Osteocyte (in vitro differentiated cells): Measurements from ENCODE around the gene CRADD. TPM values are rescaled to one million over a fixed set of nuclear protein-coding genes. Genes with fewer than 3 reads are reported as not detected.

Source experiments
- DNase-seq: peaks from one replicate; pipeline ENCODE4 v3.0.0; 2021; ENCODE audit warnings: mixed read lengths; ENCODE audit not compliant: unreplicated experiment; ENCODE audit errors: extremely low spot score
- H3K27ac Mint-ChIP-seq: one replicate; pipeline ENCODE4 v1.8.0; 2021; ENCODE audit warnings: mild to moderate bottlenecking, mixed read lengths; ENCODE audit not compliant: unreplicated experiment
- H3K27me3 Mint-ChIP-seq: one replicate; pipeline ENCODE4 v1.8.0; 2021; ENCODE audit warnings: mixed read lengths; ENCODE audit not compliant: unreplicated experiment
- H3K36me3 Mint-ChIP-seq: one replicate; pipeline ENCODE4 v1.8.0; 2021; ENCODE audit warnings: mixed read lengths; ENCODE audit not compliant: unreplicated experiment
- H3K4me1 Mint-ChIP-seq: one replicate; pipeline ENCODE4 v1.8.0; 2021; ENCODE audit warnings: mixed read lengths; ENCODE audit not compliant: unreplicated experiment
- H3K4me3 Mint-ChIP-seq: one replicate; pipeline ENCODE4 v1.8.0; 2021; ENCODE audit warnings: mild to moderate bottlenecking, moderate library complexity, mixed read lengths; ENCODE audit not compliant: unreplicated experiment
- H3K9me3 Mint-ChIP-seq: one replicate; pipeline ENCODE4 v1.8.0; 2021; ENCODE audit warnings: mixed read lengths; ENCODE audit not compliant: unreplicated experiment
- CTCF ChIP-seq: fragments of 200-600 bp; sonication (generic); IDR thresholded peaks from 2 replicates; pipeline ENCODE4 v1.5.0; 2021; ENCODE audit warnings: antibody characterized with exemption, mild to moderate bottlenecking, moderate library complexity
- total RNA-seq: library from RNA; stranded (reverse); gene quantifications from 2 replicates; pipeline ENCODE4 v1.2.1, GENCODE V29; 2021

Gene CRADD
- total RNA-seq, 1 donor from 2014 or later: 13.8 TPM

- peaks cover 24% of the 10 kb centered on the region for H3K4me1 Mint-ChIP-seq
- TF ChIP-seq CTCF: no peak
- no peak overlapping the region for H3K27ac Mint-ChIP-seq
Measured at GRCh38 chr12:93746572-93747168, 69.5 kb downstream of the CRADD start.

GRCh38 chr12:93748672-93749383 is 71.7 kb downstream of the CRADD start:
- no peaks in the 10 kb centered on the region for H3K9me3 Mint-ChIP-seq
- H3K27ac Mint-ChIP-seq: no peak overlapping the region
- no peak for DNase-seq
- peaks cover 4% of the 10 kb centered on the region for H3K36me3 Mint-ChIP-seq
- no peak overlapping the region for H3K4me3 Mint-ChIP-seq
- H3K27me3 Mint-ChIP-seq: no peaks in the 10 kb centered on the region
- no peak for TF ChIP-seq CTCF
- peaks cover 23% of the 10 kb centered on the region for H3K4me1 Mint-ChIP-seq

More at GRCh38 chr12:93746572-93747168, 69.5 kb downstream of the CRADD start:
- Mint-ChIP-seq H3K9me3 (no peaks in the 10 kb centered on the region), H3K36me3 (no peaks in the 10 kb centered on the region), H3K27me3 (no peaks in the 10 kb centered on the region), H3K4me3 (no peak overlapping the region)
- DNase-seq: no peak

- peaks cover 6% of the 10 kb centered on the region for H3K36me3 Mint-ChIP-seq
- DNase-seq: no peak
Measured at GRCh38 chr12:93749515-93749914, 72.3 kb downstream of the CRADD start.

GRCh38 chr12:93750056-93750455 is 72.9 kb downstream of the CRADD start:
- Mint-ChIP-seq H3K36me3 (peaks cover 6% of the 10 kb centered on the region), H3K4me3 (no peak overlapping the region), H3K27ac (no peak overlapping the region), H3K4me1 (peaks cover 23% of the 10 kb centered on the region), H3K9me3 (no peaks in the 10 kb centered on the region), H3K27me3 (no peaks in the 10 kb centered on the region)
- TF ChIP-seq CTCF: no peak
- DNase-seq: no peak

More at GRCh38 chr12:93749515-93749914, 72.3 kb downstream of the CRADD start:
- no peak for TF ChIP-seq CTCF
- no peaks in the 10 kb centered on the region for H3K27me3 Mint-ChIP-seq
- H3K4me3 Mint-ChIP-seq: no peak overlapping the region
- H3K9me3 Mint-ChIP-seq: no peaks in the 10 kb centered on the region
- no peak overlapping the region for H3K27ac Mint-ChIP-seq
- H3K4me1 Mint-ChIP-seq: peaks cover 23% of the 10 kb centered on the region

GRCh38 chr12:93751864-93752610 is 74.9 kb downstream of the CRADD start:
- Mint-ChIP-seq H3K4me1 (peaks cover 23% of the 10 kb centered on the region), H3K27ac (peak overlapping the region; percentile 37), H3K4me3 (no peak overlapping the region), H3K9me3 (no peaks in the 10 kb centered on the region), H3K27me3 (no peaks in the 10 kb centered on the region), H3K36me3 (peaks cover 6% of the 10 kb centered on the region)
- no peak for DNase-seq
- TF ChIP-seq CTCF: no peak
